Hematopoietic multipotent progenitor cell (in vitro differentiated cells): Measurements from ENCODE around the gene RBM10. TPM values are rescaled to one million over a fixed set of nuclear protein-coding genes. Genes with fewer than 3 reads are reported as not detected.

Experiments
- DNase-seq, 3 donors: peaks; one replicate each; pipeline ENCODE4 v3.0.0-alpha.2; 2011 to 2015; ENCODE audit warnings: low read depth in 2 of 3, low spot score in 2 of 3
- total RNA-seq: library from RNA; depleted of rRNA; stranded (reverse); fragments of >200 nt; gene quantifications from one replicate; pipeline ENCODE4 v1.2.3, GENCODE V29; 2012

Gene RBM10
- total RNA-seq, 1 donor = 80.8 TPM

DNA sequence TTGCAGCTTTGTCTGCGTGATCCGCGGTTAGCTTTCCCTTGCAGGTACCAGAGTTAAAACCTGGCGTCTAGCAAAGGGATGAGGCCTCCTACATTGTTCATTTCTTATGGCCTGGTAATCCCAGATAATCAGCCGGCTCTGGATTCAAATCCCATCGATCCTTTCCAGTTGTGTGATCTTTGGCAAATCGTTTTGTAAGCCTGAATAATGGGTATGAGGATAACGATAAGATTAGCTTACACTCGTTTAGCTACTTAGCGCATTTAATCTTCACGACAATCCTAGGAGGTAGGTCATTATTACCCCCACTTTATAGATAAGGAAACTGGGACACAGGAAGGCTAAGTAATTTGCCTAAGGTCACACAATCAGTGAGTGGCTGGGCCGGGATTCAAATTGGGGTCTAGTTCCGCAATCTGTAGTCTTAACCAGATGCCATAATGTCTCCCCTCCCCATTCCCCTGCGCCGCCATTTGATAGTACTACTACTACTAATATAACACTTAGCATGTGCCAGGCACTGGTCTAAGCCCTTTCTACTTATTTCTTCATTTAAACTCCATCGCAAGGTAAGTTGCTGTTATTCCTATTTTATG, 46.9 kb downstream of the RBM10 start:
- DNase-seq = no peak

- DNase-seq = peak; percentile 93 to 98 (median 95)
Measured at GRCh38 chrX:47193475-47194193, 48.6 kb downstream of the RBM10 start, which contains the start of gene UBA1. Gene UBA1 (plus strand): TSS chrX:47193829. CDS start chrX:47198803, 4,974 bp downstream.

DNA sequence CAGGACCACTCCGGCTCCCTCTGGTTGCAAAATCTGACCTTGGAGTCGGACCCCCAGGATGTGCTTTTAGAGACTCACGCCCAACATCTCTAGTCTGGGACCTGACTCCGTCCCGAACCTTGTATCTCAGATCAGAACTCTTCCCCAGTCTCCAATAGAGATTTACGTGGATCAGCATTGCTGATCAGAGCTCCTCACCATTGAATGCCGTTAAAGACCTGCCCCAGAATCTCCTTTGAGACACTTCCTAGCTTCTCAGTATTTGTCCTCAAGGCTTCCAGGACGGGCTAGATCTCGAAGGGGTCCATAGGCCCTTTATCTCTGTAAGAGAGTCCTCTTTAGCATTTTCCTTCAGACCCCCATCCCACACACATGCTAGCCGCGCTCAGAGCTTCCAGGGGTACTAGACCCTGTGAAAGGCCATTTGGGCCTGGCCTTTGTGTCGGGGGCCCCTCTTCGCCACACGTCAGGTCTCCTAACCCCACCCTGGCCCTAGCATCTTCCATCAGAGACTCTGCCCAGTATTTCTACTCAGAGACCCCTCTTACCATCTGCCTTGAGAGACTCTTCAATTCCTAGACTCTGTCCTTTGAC, 49.3 kb downstream of the RBM10 start:
- no peak for DNase-seq

DNA sequence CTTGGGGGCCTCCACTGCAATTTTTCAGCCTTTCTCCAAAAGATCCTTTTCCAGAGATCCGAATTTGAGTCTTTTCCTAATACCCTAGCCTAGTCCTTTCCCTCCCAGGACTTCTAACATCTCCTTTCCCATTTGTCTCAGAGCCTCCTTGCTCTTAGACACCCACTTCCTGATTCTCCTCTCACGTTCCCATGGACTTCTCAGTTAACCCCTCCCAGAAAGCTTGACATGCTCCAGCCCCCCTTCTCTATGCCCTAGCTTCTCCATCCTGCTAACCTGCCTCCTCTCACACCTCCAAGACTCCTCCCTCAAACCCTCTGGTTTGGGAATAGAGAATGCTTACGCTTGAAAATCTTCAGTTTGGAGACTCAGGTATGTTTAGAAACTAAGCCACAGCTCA, 51.1 kb downstream of the RBM10 start:
- DNase-seq = no peak

DNA sequence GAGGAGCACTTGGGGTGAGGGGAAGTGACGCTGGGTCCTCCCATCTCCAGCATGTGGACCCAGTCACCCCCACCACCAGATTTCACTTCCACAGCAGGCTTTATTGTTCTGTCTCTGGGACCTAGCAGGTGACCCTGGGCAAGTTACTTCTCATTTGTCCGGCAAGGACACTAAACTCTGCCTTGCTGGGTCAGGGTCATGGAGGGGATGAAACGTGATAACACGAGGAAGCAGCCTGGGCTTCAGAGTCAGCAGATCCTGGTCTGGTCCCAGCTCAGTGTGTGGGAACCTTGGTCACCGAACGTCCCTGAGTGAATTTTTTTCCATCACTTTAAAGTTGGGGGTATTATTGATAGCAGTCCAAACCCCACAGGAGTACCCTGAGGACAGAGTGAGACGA, 52.5 kb downstream of the RBM10 start:
- DNase-seq = no peak

DNA sequence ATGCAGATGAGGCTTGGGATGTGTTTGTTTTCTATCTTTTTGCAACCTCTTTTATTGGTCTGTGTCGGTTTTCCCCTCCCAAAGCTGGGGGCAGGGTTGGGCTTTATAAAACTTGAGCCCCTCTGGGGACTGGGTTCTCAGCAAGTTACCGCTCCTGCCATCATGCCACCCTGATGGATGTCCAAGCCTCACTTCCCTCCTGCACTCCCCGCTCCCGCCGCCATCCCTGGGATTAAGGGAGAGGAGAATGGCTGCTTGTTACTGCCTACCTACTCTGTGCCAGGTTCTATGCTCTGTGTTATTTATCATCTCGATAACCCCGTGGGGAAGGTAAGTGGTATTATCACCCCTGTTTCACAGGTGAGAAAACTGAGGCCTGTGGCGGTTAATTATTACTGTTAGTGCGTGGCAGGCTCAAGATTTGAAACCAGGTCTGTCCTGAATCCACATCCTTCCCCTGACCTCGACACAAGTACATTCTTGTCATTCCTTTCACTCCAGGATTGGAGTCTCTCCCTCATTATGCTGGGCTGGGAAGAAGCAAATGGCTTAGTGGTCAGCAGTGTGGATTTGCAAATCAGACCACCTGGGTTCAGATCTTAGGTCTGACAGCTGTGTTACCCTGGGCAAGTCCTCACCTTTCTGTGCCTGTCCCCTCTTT, 53.1 kb downstream of the RBM10 start:
- no peak for DNase-seq

DNA sequence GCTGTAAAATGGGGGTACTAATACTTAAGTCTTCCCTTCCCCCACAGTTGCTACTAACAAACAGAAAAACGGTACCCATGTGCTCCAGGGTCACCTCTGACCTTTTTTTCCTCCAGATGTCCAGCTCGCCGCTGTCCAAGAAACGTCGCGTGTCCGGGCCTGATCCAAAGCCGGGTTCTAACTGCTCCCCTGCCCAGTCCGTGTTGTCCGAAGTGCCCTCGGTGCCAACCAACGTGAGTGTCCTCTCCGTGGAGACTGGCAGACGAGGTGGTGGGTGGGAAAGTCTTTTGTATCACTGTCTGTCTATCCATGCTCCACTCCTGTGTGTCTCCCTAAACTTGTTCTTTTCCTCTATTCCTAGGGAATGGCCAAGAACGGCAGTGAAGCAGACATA, 53.7 kb downstream of the RBM10 start:
- no peak for DNase-seq

GRCh38 chrX:47199286-47199685, 54.3 kb downstream of the RBM10 start:
- no peak for DNase-seq

DNA sequence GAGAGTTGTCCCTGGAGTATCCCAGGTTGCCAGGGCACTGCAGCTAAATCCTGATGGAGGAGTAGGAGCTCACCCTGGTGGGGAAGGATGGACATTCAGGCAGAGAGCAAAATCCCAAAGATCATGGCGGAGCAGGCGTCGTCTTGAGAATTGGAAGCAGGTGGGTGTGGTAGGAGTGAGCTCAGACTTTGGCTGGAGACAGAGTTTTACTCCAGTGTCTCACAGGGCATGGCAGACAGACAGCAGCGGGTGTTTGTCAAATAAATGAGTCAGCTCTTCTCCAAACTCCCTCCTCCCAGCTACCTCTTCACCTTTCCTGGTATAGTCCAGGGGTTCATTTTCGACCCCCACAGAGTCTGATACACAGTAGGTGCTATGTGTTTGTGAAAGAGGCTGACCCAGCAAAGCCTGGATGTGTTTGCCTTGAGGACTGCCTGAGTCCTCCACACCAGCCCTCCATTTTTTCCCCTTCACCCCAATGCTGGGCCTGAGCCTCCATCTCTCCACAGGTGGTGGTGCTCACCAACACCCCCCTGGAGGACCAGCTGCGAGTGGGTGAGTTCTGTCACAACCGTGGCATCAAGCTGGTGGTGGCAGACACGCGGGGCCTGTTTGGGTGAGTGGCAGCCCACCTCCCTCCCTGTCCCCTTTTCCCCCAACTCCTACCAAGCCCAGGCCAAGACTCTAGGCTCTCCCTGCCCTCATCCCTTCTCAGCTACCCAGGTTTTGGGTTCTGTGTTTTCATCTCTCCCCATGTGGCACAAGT, 55.5 kb downstream of the RBM10 start:
- no peak for DNase-seq

DNA sequence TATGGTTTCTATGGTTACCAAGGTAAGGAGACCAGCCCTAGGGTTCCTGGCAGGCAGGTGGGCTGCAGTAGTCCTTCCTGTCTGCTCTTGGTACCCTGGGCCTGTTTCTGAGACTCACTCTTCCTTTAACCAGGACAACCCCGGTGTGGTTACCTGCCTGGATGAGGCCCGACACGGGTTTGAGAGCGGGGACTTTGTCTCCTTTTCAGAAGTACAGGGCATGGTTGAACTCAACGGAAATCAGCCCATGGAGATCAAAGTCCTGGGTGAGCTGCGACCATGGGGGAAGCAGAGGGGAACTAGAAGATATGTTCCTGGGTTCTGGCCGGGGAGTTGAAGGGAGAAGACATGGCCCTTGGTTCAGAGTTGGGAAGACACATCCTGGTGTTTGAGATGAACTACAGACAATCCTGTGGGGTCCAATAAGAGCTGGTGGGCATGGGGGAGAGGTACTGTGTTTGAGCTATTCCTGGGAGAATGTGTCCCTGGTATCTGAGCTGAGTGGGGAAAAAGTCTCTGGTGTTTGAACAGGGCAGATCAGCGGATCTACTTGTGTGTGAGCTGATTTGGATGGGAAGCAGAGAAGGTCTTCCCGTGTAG, 56.4 kb downstream of the RBM10 start:
- DNase-seq = no peak

DNA sequence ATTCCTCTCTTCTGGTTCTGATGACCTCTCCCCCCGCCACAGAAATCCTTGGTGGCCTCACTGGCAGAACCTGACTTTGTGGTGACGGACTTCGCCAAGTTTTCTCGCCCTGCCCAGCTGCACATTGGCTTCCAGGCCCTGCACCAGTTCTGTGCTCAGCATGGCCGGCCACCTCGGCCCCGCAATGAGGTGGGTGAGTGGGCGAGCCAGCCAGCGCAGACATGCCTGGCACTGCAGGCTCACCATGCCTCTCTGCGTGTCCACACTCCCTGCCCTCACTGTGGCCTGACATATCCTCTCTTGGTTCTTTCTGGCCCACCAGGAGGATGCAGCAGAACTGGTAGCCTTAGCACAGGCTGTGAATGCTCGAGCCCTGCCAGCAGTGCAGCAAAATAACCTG, 57.3 kb downstream of the RBM10 start:
- DNase-seq = no peak

GRCh38 chrX:47202877-47203276, 57.9 kb downstream of the RBM10 start:
- no peak for DNase-seq

GRCh38 chrX:47204970-47205369, 59.9 kb downstream of the RBM10 start:
- DNase-seq = no peak

DNA sequence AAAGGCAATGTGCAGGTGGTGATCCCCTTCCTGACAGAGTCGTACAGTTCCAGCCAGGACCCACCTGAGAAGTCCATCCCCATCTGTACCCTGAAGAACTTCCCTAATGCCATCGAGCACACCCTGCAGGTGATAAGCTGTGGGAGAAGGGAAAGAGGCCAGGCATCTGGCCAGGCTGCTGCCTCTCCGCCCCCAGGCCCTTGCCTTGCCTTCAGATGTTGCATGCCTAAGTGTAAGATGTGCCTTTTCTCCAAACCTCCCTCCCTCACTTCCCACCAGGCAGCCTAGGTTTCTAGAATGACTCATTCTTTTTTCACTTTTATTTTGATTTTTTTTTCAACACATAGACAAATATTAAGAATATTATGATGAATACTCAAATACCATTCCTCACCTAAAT, 61.3 kb downstream of the RBM10 start:
- no peak for DNase-seq

DNA sequence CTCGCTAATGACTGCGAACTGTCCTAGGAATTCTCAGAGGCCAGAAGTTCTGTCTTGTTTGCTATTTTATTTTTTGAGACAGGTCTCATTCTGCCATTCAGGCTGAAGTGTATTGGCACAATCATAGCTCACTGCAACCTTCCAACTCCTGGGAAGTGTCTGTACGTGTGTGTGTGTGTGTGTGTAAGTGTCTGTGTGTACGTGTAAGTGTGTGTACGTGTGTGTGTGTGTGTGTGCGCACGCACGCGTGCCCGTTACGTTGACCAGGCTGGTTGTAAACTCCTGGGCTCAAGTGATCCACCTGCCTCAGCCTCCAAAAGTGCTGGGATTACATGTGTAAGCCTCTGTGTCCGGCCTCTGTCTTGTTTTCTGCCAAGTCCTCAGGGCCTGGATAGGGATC, 63.1 kb downstream of the RBM10 start:
- no peak for DNase-seq

- DNase-seq = no peak
Measured at GRCh38 chrX:47209508-47210238, 64.7 kb downstream of the RBM10 start.

DNA sequence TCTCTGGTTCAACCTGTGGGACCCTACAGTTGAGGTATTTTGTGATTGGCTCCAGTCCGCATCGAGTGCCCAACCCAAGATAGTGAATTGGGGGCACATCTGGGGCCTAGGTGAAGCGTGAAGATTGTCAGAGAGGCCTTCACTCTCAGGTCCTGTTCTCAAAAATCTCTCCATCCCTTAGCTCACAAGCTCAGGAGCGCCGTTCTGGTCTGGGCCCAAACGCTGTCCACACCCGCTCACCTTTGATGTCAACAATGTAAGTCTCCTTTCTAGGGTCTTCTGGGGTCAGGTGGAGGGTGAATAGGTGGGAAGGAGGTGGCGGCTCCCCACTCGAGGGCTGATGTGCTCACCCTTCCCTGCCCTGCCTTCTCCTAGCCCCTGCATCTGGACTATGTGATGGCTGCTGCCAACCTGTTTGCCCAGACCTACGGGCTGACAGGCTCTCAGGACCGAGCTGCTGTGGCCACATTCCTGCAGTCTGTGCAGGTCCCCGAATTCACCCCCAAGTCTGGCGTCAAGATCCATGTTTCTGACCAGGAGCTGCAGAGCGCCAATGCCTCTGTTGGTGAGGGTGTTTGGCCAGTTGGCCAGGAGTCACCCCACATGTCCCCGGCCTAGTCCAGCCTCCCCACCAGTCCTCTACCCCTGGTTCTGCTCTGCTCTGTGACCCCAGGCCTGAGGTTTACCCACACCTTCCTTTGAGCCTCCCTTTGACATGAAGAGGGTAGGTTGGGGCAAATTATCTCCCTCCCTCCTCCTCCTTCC, 65.8 kb downstream of the RBM10 start:
- DNase-seq = no peak

- DNase-seq = no peak
Measured at GRCh38 chrX:47212381-47213293, 67.6 kb downstream of the RBM10 start.
